HepG2 (cell line): Measurements from ENCODE around the gene DEDD2. TPM values are rescaled to one million over a fixed set of nuclear protein-coding genes. Genes with fewer than 3 reads are reported as not detected.

ENCODE experiments used
- ATAC-seq: fragments of 200-7000 bp; cut with Tn5 transposase; 3 replicates; pipeline ENCODE4 v1.9.1; 2020; ENCODE audit warnings: mild to moderate bottlenecking, moderate library complexity
- BruUV-seq: library from RNA; stranded (reverse); fragments of 400-500 nt; replicated peaks from 2 replicates; lab custom pipeline; 2021; lab: Mats Ljungman, UMichigan
- CTCF ChIA-PET: fragments of 300-600 bp; formaldehyde crosslinking; extraction: SDS; loops from one replicate; lab custom pipeline; 2021; ENCODE audit warnings: low total read pairs, inconsistent platforms, low intra/inter-chr PET ratio; lab: Yijun Ruan, JAX
- POLR2A ChIA-PET: fragments of 350-600 bp; sonication (Branson Sonifier 250); formaldehyde crosslinking; loops from one replicate; lab custom pipeline; 2020; ENCODE audit warnings: antibody characterized with exemption, inconsistent platforms; lab: Yijun Ruan, JAX
- DNase-seq: peaks from one replicate; pipeline ENCODE4 v3.0.0-alpha.2; 2015; ENCODE audit warnings: low spot score
- FAIRE-seq: peaks from 3 replicates; lab custom pipeline; 2011; peaks lifted over from hg19 to GRCh38; lab: Jason Lieb, UNC
- H2AFZ ChIP-seq: one replicate; pipeline ENCODE4 v1.6.1; 2011; ENCODE audit warnings: low read length, inconsistent platforms
- H3K27ac ChIP-seq: fragments of 300-600 bp; 3 replicates; pipeline ENCODE4 v1.8.0; 2011; ENCODE audit warnings: mixed run types, mild to moderate bottlenecking, mixed read lengths, low read length, inconsistent platforms; ENCODE audit not compliant: insufficient read depth; ENCODE audit errors: extremely low read length
- H3K27me3 ChIP-seq, 2 experiments: fragments of 200-600 bp in 1 of 2; 2 replicates in 1 of 2; 3 replicates in 1 of 2; pipeline versions ENCODE4 v1.6.0 to v1.8.0; 2011; ENCODE audit warnings: low read length in 2 of 2, mild to moderate bottlenecking in 2 of 2, moderate library complexity in 2 of 2, inconsistent platforms in 1 of 2; ENCODE audit not compliant: insufficient read depth in 2 of 2, control insufficient read depth in 1 of 2
- H3K36me3 ChIP-seq, 2 experiments: fragments of 200-600 bp in 1 of 2; replicated peaks in 1 of 2; 2 replicates in 1 of 2; 3 replicates in 1 of 2; pipeline versions ENCODE4 v1.5.1 to v1.8.0; 2011; ENCODE audit warnings: low read length in 2 of 2, inconsistent platforms in 1 of 2; ENCODE audit not compliant: insufficient read depth in 2 of 2, control insufficient read depth in 1 of 2
- H3K4me1 ChIP-seq: 2 replicates; pipeline ENCODE4 v1.5.1; 2012; ENCODE audit warnings: low read length, inconsistent platforms; ENCODE audit not compliant: insufficient read depth
- H3K4me2 ChIP-seq: 2 replicates; pipeline ENCODE4 v1.6.0; 2011; ENCODE audit warnings: low read depth, low read length, inconsistent platforms
- H3K4me3 ChIP-seq, 3 experiments: fragments of 200-600 bp in 1 of 3; sonication (generic), shearing (Covaris generic) in 1 of 3; replicated peaks in 1 of 3; 2 replicates each; pipeline ENCODE4 v1.5.1; 2011 to 2016; ENCODE audit warnings: low read length in 3 of 3, inconsistent platforms in 2 of 3, low read depth in 2 of 3, mild to moderate bottlenecking in 2 of 3, control low read depth in 1 of 3, mixed read lengths in 1 of 3; ENCODE audit not compliant: insufficient read depth in 1 of 3
- H3K79me2 ChIP-seq: one replicate; pipeline ENCODE4 v1.6.1; 2011; ENCODE audit warnings: low read length, inconsistent platforms; ENCODE audit not compliant: insufficient read depth
- H3K9ac ChIP-seq: 2 replicates; pipeline ENCODE4 v1.6.0; 2011; ENCODE audit warnings: mild to moderate bottlenecking, low read depth, low read length, inconsistent platforms; ENCODE audit not compliant: insufficient read depth
- H3K9me3 ChIP-seq: 2 replicates; pipeline ENCODE4 v1.5.1; 2012; ENCODE audit warnings: mild to moderate bottlenecking, low read length
- H4K20me1 ChIP-seq: 2 replicates; pipeline ENCODE4 v1.6.0; 2011; ENCODE audit warnings: inconsistent platforms, mild to moderate bottlenecking, low read length, moderate library complexity; ENCODE audit not compliant: insufficient read depth
- CREB3 ChIP-seq: sonication (generic); formaldehyde crosslinking; IDR thresholded peaks from 2 replicates; pipeline ENCODE4 v1.5.0; 2020; ENCODE audit warnings: missing genetic modification reagents
- KAT7 ChIP-seq: IDR thresholded peaks from 2 replicates; pipeline ENCODE4 v1.6.1; 2018; ENCODE audit warnings: borderline replicate concordance, missing compliant biosample characterization
- KDM5B ChIP-seq: sonication (generic); formaldehyde crosslinking; IDR thresholded peaks from 2 replicates; pipeline ENCODE4 v1.4.0; 2020; ENCODE audit warnings: missing genetic modification reagents, mild to moderate bottlenecking, borderline replicate concordance
- MAZ ChIP-seq, 2 experiments: sonication (generic) in 1 of 2; formaldehyde crosslinking in 1 of 2; IDR thresholded peaks; 2 replicates each; pipeline versions ENCODE4 v1.5.0 to v1.6.1; 2012 to 2020; ENCODE audit warnings: low read depth in 2 of 2, mild to moderate bottlenecking in 2 of 2, borderline replicate concordance in 1 of 2, improper control_type of control experiment in 1 of 2, low read length in 1 of 2, missing genetic modification reagents in 1 of 2, moderate library complexity in 1 of 2
- RAD21 ChIP-seq: fragments of 450-650 bp; formaldehyde crosslinking; IDR thresholded peaks from 2 replicates; pipeline ENCODE4 v1.5.0; 2020; ENCODE audit warnings: mild to moderate bottlenecking
- RAD51 ChIP-seq: fragments of 450-650 bp; IDR thresholded peaks from 2 replicates; pipeline ENCODE4 v1.6.1; 2016; ENCODE audit warnings: borderline replicate concordance
- SNAI1 ChIP-seq: sonication (generic); formaldehyde crosslinking; IDR thresholded peaks from 2 replicates; pipeline ENCODE4 v1.5.0; 2020; ENCODE audit warnings: mild to moderate bottlenecking, missing genetic modification reagents, borderline replicate concordance
- TFDP2 ChIP-seq: sonication (generic); formaldehyde crosslinking; IDR thresholded peaks from 2 replicates; pipeline ENCODE4 v1.4.0; 2020; ENCODE audit warnings: missing genetic modification reagents
- XRCC5 ChIP-seq: fragments of 200-400 bp; formaldehyde crosslinking; optimal IDR thresholded peaks from 2 replicates; pipeline ENCODE3; 2017; ENCODE audit warnings: mild to moderate bottlenecking, low read length
- ZFP37 ChIP-seq: sonication (generic); formaldehyde crosslinking; IDR thresholded peaks from 2 replicates; pipeline ENCODE4 v1.4.0; 2020; ENCODE audit warnings: missing genetic modification reagents, borderline replicate concordance
- ZHX2 ChIP-seq, 2 experiments: sonication (generic) in 1 of 2; formaldehyde crosslinking in 1 of 2; IDR thresholded peaks; 2 replicates each; pipeline versions ENCODE4 v1.6.1 to v1.9.0; 2014 to 2022; ENCODE audit warnings: antibody characterized with exemption in 1 of 2, borderline replicate concordance in 1 of 2, inconsistent platforms in 1 of 2, low read depth in 1 of 2, missing genetic modification reagents in 1 of 2
- ZNF674 ChIP-seq: sonication (generic); formaldehyde crosslinking; IDR thresholded peaks from 2 replicates; pipeline ENCODE4 v1.5.0; 2020; ENCODE audit warnings: low read depth, mild to moderate bottlenecking, missing genetic modification reagents
- ZNF775 ChIP-seq: sonication (generic); formaldehyde crosslinking; IDR thresholded peaks from 2 replicates; pipeline ENCODE4 v1.4.0; 2020; ENCODE audit warnings: missing genetic modification reagents, mild to moderate bottlenecking, moderate library complexity, borderline replicate concordance
- WGBS: methylation state at CpG from one replicate; pipeline ENCODE4 v1.1.6; 2017; ENCODE audit warnings: low lambda C conversion rate; 5-methylcytosine and 5-hydroxymethylcytosine counted together
- in situ Hi-C: cut with HindIII; loops from 2 replicates; pipeline ENCODE4 v1.10.0; 2017; ENCODE audit warnings: low pct_unique_long_range_greater_than_20kb; ENCODE audit not compliant: extremely low pct_ligation_motif_present
- intact Hi-C: fragments of 100-400 bp; cut with micrococcal nuclease; formaldehyde crosslinking; loops from one replicate; pipeline ENCODE4 v1.10.0; 2022; ENCODE audit not compliant: unreplicated experiment
- polyA plus RNA-seq, 8 experiments: library from polyadenylated mRNA; depleted of rRNA in 3 of 8; stranded (reverse) in 7 of 8; unstranded in 1 of 8; fragments of >200 nt; fragmentation: Illumina TruSeq in 4 of 8; extraction: Trizol in 4 of 8; gene quantifications; 2 replicates each; pipeline versions ENCODE4 v1.2.1 to v1.2.3, GENCODE V29; 2011 to 2016; ENCODE audit warnings: low read depth in 4 of 8, missing spikeins in 1 of 8, mixed read lengths in 1 of 8; ENCODE audit not compliant: insufficient read depth in 1 of 8
- total RNA-seq, 5 experiments: library from RNA; depleted of rRNA; stranded (reverse); fragments of >200 nt; fragmentation: Illumina TruSeq; extraction: Trizol; gene quantifications; 2 replicates each; pipeline ENCODE4 v1.2.3, GENCODE V29; 2016; ENCODE audit warnings: low read depth in 1 of 5

Gene DEDD2
- total and polyA plus RNA-seq, 2 of the 13 experiments (the other 11 are each of a cell fraction or from before 2014, with no cell fraction given): 19.2 to 24.7 TPM

GRCh38 chr19:42216653-42217519 lies 591 bp downstream of the DEDD2 start:
- CTCF ChIA-PET: no interaction called here
- peak; percentile 78; the same call in 1 of the 2 replicates for TF ChIP-seq ZNF674 (CRISPR knock-in tag)
- TF ChIP-seq RAD21: 0 out of 2 replicates have a peak, but pooled peaks have one; percentile 7
- peak; percentile 14; the same call in 1 of the 2 replicates for TF ChIP-seq SNAI1 (CRISPR knock-in tag)
- TF ChIP-seq ZFP37 (CRISPR knock-in tag): peak; percentile 57; the same call in 1 of the 2 replicates
- TF ChIP-seq XRCC5: peak; percentile 37
- 0 out of 2 replicates have a peak, but pooled peaks have one; percentile 35 for TF ChIP-seq ZNF775 (CRISPR knock-in tag)
- TF ChIP-seq TFDP2 (CRISPR knock-in tag): 0 out of 2 replicates have a peak, but pooled peaks have one; percentile 21
- no peak for TF ChIP-seq MAZ (IDR thresholded peaks at IDR 0.05; ENCODE audit: borderline replicate concordance, low read depth, low read length)
- TF ChIP-seq MAZ (CRISPR knock-in tag; IDR thresholded peaks at IDR 0.05; ENCODE audit: low read depth): no peak
- no peak for TF ChIP-seq RAD51
- no peak for TF ChIP-seq ZHX2 (IDR thresholded peaks at IDR 0.05; ENCODE audit: low read depth)
- TF ChIP-seq ZHX2 (CRISPR knock-in tag; IDR thresholded peaks at IDR 0.05; ENCODE audit: borderline replicate concordance): 0 out of 2 replicates have a peak, but pooled peaks have one; percentile 34
- TF ChIP-seq KDM5B (CRISPR knock-in tag): peak; percentile 28; the same call in 1 of the 2 replicates
- 0 out of 2 replicates have a peak, but pooled peaks have one; percentile 12 for TF ChIP-seq CREB3 (CRISPR knock-in tag)
- TF ChIP-seq KAT7 (CRISPR knock-in tag): peak; percentile 18; the same call in 1 of the 2 replicates

More at GRCh38 chr19:42216653-42217519, 591 bp downstream of the DEDD2 start:
- Histone ChIP-seq H3K27ac (peak overlapping the region; percentile 77), H4K20me1 (peaks cover 18% of the 10 kb centered on the region), H3K36me3 (peaks cover 13 to 25% of the 10 kb centered on the region in 2 experiments), H3K9me3 (no peaks in the 10 kb centered on the region), H3K79me2 (peaks cover 67% of the 10 kb centered on the region), H3K27me3 (no peaks in the 10 kb centered on the region; a peak in 1 of 5 replicates), H3K4me1 (peaks cover 67% of the 10 kb centered on the region), H3K4me2 (peak overlapping the region; percentile 98), H3K9ac (peak overlapping the region; percentile 84), H2AFZ (no peak overlapping the region), H3K4me3 (peak overlapping the region; percentile 61 to 96 (median 90))
- DNase-seq: peak; percentile 15
- in situ Hi-C loops: no loop called here
- WGBS: no CpG with 5 or more reads among the region's 79 CpGs
- FAIRE-seq: no peak
- POLR2A ChIA-PET: interaction anchor here (0.6 to 2.1 kb wide), 6 partner anchors 9 to 42 kb away, joined by 3 to 19 read pairs (median 3); partner anchors contain the start of gene GSK3A
- ATAC-seq: peak; percentile 40
- BruUV-seq: no TSS peak
- intact Hi-C loops: no loop called here
